OCI-LY1 (cell line): ENCODE data around the gene NOG.

Experiments
- H2AFZ ChIP-seq: fragments of 200-600 bp; sonication (generic), shearing (Covaris generic); 2 replicates; pipeline ENCODE4 v1.6.0; 2014; ENCODE audit warnings: antibody characterized with exemption, mild to moderate bottlenecking, low read length
- H3F3A ChIP-seq: fragments of 200-600 bp; sonication (generic), shearing (Covaris generic); 2 replicates; pipeline ENCODE4 v1.6.0; 2014; ENCODE audit warnings: mild to moderate bottlenecking, antibody characterized with exemption, low read length, moderate library complexity; ENCODE audit not compliant: insufficient read depth
- H3K27ac ChIP-seq: fragments of 200-600 bp; sonication (generic); 2 replicates; pipeline ENCODE4 v1.5.1; 2014; ENCODE audit warnings: low read length, mixed run types, mild to moderate bottlenecking, low read depth; ENCODE audit not compliant: poor library complexity, severe bottlenecking
- H3K27me3 ChIP-seq: fragments of 200-600 bp; sonication (generic); 2 replicates; pipeline ENCODE4 v1.6.0; 2014; ENCODE audit warnings: antibody characterized with exemption, mild to moderate bottlenecking, low read length, moderate library complexity; ENCODE audit not compliant: insufficient read depth
- H3K36me3 ChIP-seq: fragments of 200-600 bp; sonication (generic); 2 replicates; pipeline ENCODE4 v1.6.1; 2014; ENCODE audit warnings: mild to moderate bottlenecking, antibody characterized with exemption, low read length, moderate library complexity, mixed read lengths; ENCODE audit not compliant: insufficient read depth
- H3K4me1 ChIP-seq: fragments of 200-600 bp; sonication (generic); 2 replicates; pipeline ENCODE4 v1.5.1; 2014; ENCODE audit warnings: mild to moderate bottlenecking, low read length, moderate library complexity; ENCODE audit not compliant: insufficient read depth, severe bottlenecking
- H3K4me2 ChIP-seq: fragments of 200-600 bp; sonication (generic), shearing (Covaris generic); 2 replicates; pipeline ENCODE4 v1.6.1; 2014; ENCODE audit warnings: low read length
- H3K4me3 ChIP-seq: fragments of 200-600 bp; sonication (generic); 2 replicates; pipeline ENCODE4 v1.5.1; 2014; ENCODE audit warnings: low read length, low read depth, mild to moderate bottlenecking, mixed read lengths; ENCODE audit not compliant: poor library complexity, severe bottlenecking
- H3K79me2 ChIP-seq: fragments of 200-600 bp; shearing (Covaris generic); 2 replicates; pipeline ENCODE4 v1.6.1; 2016; ENCODE audit warnings: mixed run types, low read length, mixed read lengths; ENCODE audit not compliant: insufficient read depth
- H3K9ac ChIP-seq: fragments of 200-600 bp; sonication (generic), shearing (Covaris generic); 2 replicates; pipeline ENCODE4 v1.6.1; 2014; ENCODE audit warnings: mild to moderate bottlenecking, low read length, mixed read lengths
- H3K9me2 ChIP-seq: fragments of 200-600 bp; sonication (generic), shearing (Covaris generic); 2 replicates; pipeline ENCODE4 v1.6.1; 2014; ENCODE audit warnings: low read depth, mild to moderate bottlenecking, low read length, mixed read lengths
- H3K9me3 ChIP-seq: fragments of 200-600 bp; shearing (Covaris generic); 2 replicates; pipeline ENCODE4 v1.6.1; 2014; ENCODE audit warnings: low read length, mixed read lengths
- H4K20me1 ChIP-seq: fragments of 200-600 bp; sonication (generic), shearing (Covaris generic); 2 replicates; pipeline ENCODE4 v1.6.0; 2016; ENCODE audit warnings: mild to moderate bottlenecking, low read length; ENCODE audit not compliant: insufficient read depth
- EZH2 ChIP-seq: fragments of 200-600 bp; sonication (generic), shearing (Covaris generic); IDR thresholded peaks from 2 replicates; pipeline ENCODE4 v1.8.0; 2017; ENCODE audit warnings: borderline replicate concordance, mixed run types, mild to moderate bottlenecking, antibody characterized with exemption, low read length, moderate library complexity, mixed read lengths
- TF ChIP-seq, protein P1 (sequence below): fragments of 200-600 bp; sonication (generic), shearing (Covaris generic); IDR thresholded peaks from 2 replicates; pipeline ENCODE4 v1.5.1; 2017; ENCODE audit warnings: mild to moderate bottlenecking, antibody characterized with exemption, low read length, moderate library complexity, mixed read lengths

Gene NOG

GRCh38 chr17:56558088-56558487 is 35.4 kb upstream of the NOG start:
- H3K4me1 ChIP-seq, result no peaks in the 10 kb centered on the region
- 0 out of 2 replicates have a peak, but pooled peaks cover 2% of the 10 kb centered on the region for H3K27me3 ChIP-seq
- H3K79me2 ChIP-seq, result no peaks in the 10 kb centered on the region
- TF ChIP-seq, protein P1, sequence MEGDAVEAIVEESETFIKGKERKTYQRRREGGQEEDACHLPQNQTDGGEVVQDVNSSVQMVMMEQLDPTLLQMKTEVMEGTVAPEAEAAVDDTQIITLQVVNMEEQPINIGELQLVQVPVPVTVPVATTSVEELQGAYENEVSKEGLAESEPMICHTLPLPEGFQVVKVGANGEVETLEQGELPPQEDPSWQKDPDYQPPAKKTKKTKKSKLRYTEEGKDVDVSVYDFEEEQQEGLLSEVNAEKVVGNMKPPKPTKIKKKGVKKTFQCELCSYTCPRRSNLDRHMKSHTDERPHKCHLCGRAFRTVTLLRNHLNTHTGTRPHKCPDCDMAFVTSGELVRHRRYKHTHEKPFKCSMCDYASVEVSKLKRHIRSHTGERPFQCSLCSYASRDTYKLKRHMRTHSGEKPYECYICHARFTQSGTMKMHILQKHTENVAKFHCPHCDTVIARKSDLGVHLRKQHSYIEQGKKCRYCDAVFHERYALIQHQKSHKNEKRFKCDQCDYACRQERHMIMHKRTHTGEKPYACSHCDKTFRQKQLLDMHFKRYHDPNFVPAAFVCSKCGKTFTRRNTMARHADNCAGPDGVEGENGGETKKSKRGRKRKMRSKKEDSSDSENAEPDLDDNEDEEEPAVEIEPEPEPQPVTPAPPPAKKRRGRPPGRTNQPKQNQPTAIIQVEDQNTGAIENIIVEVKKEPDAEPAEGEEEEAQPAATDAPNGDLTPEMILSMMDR, result no peak
- no peak for TF ChIP-seq EZH2
- H3K9ac ChIP-seq, result no peak overlapping the region
- no peak overlapping the region for H3K27ac ChIP-seq
- H3K4me3 ChIP-seq, result no peak overlapping the region
- no peaks in the 10 kb centered on the region for H3K9me2 ChIP-seq
- no peaks in the 10 kb centered on the region for H3K9me3 ChIP-seq
- H3K4me2 ChIP-seq, result no peak overlapping the region
- H3F3A ChIP-seq, result no peaks in the 10 kb centered on the region
- H4K20me1 ChIP-seq, result no peaks in the 10 kb centered on the region
- H3K36me3 ChIP-seq, result no peaks in the 10 kb centered on the region
- H2AFZ ChIP-seq, result no peak overlapping the region

GRCh38 chr17:56570199-56570598 is 23.3 kb upstream of the NOG start:
- Histone ChIP-seq H3K27me3 (no peaks in the 10 kb centered on the region), H3K27ac (no peak overlapping the region), H3K9me3 (no peaks in the 10 kb centered on the region), H3F3A (no peaks in the 10 kb centered on the region), H3K4me3 (no peak overlapping the region), H4K20me1 (no peaks in the 10 kb centered on the region), H3K36me3 (no peaks in the 10 kb centered on the region), H2AFZ (no peak overlapping the region), H3K9ac (no peak overlapping the region), H3K4me1 (no peaks in the 10 kb centered on the region), H3K4me2 (no peak overlapping the region), H3K79me2 (no peaks in the 10 kb centered on the region), H3K9me2 (no peaks in the 10 kb centered on the region)
- no peak for TF ChIP-seq EZH2
- TF ChIP-seq, protein P1, result no peak

DNA sequence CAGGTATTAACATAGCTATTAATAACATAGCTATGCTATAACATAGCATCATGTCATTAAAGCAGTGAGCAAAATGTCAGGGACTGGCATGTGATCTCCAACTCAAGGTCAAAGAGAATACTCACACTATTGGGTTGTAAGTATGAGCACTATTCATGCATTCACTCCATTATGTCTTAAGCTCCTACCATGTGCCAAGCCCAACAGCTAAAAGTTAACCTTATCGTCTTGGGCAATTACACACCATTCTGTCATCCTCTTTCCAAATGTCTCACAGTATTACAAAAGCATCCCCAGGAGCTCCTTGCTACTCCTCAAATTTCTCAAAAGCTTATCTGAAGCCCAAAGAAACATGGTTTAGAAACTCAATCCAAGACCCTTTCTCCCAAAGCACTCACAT is 22.0 kb upstream of the NOG start:
- Histone ChIP-seq H3K9me2 (no peaks in the 10 kb centered on the region), H3F3A (no peaks in the 10 kb centered on the region), H3K9me3 (no peaks in the 10 kb centered on the region), H2AFZ (no peak overlapping the region), H3K4me2 (no peak overlapping the region), H3K79me2 (no peaks in the 10 kb centered on the region), H3K4me3 (no peak overlapping the region), H3K36me3 (no peaks in the 10 kb centered on the region), H3K27ac (no peak overlapping the region), H3K9ac (no peak overlapping the region), H3K4me1 (no peaks in the 10 kb centered on the region), H3K27me3 (no peaks in the 10 kb centered on the region), H4K20me1 (no peaks in the 10 kb centered on the region)
- TF ChIP-seq EZH2, result no peak
- TF ChIP-seq, protein P1, result no peak
